Fibroblast of the conjunctiva (primary cell): ENCODE results near the gene THAP6.
"Not testable (repeated sequence)": the region's sequence is repeated elsewhere in the genome, so short reads cannot be mapped to it uniquely, and the experiment has no call there.

Experiments used
- DNase-seq: peaks from one replicate; pipeline ENCODE4 v3.0.0-alpha.2; 2010; ENCODE audit warnings: low read depth

The THAP6 gene

GRCh38 chr4:75525910-75526309, 11.6 kb downstream of the THAP6 start:
- DNase-seq, result no peak

- DNase-seq, result no peak
Observed at GRCh38 chr4:75527482-75527881, 13.2 kb downstream of the THAP6 start.

GRCh38 chr4:75530556-75531322, 16.5 kb downstream of the THAP6 start:
- no peak for DNase-seq

- not testable (repeated sequence) for DNase-seq
Observed at GRCh38 chr4:75531536-75532143, 17.4 kb downstream of the THAP6 start.

GRCh38 chr4:75533339-75533887, 19.1 kb downstream of the THAP6 start:
- DNase-seq, result not testable (repeated sequence)

- not testable (repeated sequence) for DNase-seq
Observed at GRCh38 chr4:75533926-75534325, 19.7 kb downstream of the THAP6 start.

GRCh38 chr4:75537308-75537707, 23.0 kb downstream of the THAP6 start:
- DNase-seq, result not testable (repeated sequence)

- DNase-seq, result no peak
Observed at GRCh38 chr4:75542824-75543223, 28.6 kb downstream of the THAP6 start.

GRCh38 chr4:75544220-75544619, 29.9 kb downstream of the THAP6 start:
- not testable (repeated sequence) for DNase-seq

- DNase-seq, result no peak
Observed at GRCh38 chr4:75544870-75545269, 30.6 kb downstream of the THAP6 start.

- no peak for DNase-seq
Observed at GRCh38 chr4:75545526-75545925, 31.3 kb downstream of the THAP6 start.

GRCh38 chr4:75547647-75548387, 33.5 kb downstream of the THAP6 start:
- peak; percentile 13 for DNase-seq

GRCh38 chr4:75549019-75549418, 34.7 kb downstream of the THAP6 start:
- DNase-seq, result no peak

GRCh38 chr4:75552452-75552851, 38.2 kb downstream of the THAP6 start:
- no peak for DNase-seq

- DNase-seq, result no peak
Observed at GRCh38 chr4:75555294-75556164, 41.3 kb downstream of the THAP6 start, which contains the start of gene ODAPH. Gene ODAPH (plus strand): TSS chr4:75556066. CDS start chr4:75556083, 17 bp downstream.

GRCh38 chr4:75557696-75558095, 43.4 kb downstream of the THAP6 start:
- no peak for DNase-seq

- no peak for DNase-seq
Observed at GRCh38 chr4:75561789-75562188, 47.5 kb downstream of the THAP6 start.

GRCh38 chr4:75564023-75564422, 49.8 kb downstream of the THAP6 start:
- DNase-seq, result no peak

GRCh38 chr4:75565481-75565880, 51.2 kb downstream of the THAP6 start:
- DNase-seq, result no peak

GRCh38 chr4:75566911-75567310, 52.6 kb downstream of the THAP6 start:
- no peak for DNase-seq

GRCh38 chr4:75567725-75568124, 53.5 kb downstream of the THAP6 start:
- DNase-seq, result no peak
